ENCODE measurements around the gene UNC13C.

DNA sequence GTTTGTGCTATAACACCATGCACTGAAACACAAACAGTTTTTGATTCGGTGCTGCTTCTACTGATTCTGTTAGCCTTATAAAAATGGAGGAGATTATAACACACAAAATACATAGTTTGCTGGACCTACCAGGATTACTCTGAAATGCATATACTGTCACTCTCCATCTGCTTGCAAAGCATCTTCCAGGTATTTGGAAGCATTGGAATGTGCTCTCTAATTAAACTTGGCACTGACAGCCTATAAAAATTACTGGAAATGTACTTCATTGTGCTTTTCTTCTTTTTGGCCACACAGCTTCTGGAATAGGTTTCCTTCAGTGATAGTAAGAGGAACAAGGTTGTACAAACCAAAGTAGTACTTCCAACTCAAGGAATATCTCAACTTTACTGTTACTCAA is 376.1 kb downstream of the UNC13C start:
- TF ChIP-seq ZNF274 (CRISPR knock-in tag; IDR thresholded peaks at IDR 0.05): no peak
- no peak for TF ChIP-seq MYC (CRISPR knock-in tag; IDR thresholded peaks at IDR 0.05; ENCODE audit: borderline replicate concordance)
- TF ChIP-seq EP300 (IDR thresholded peaks at IDR 0.05; ENCODE audit: low read depth in 2 of 2, low read length in 2 of 2): no peak
- no peak for TF ChIP-seq EP300 (CRISPR knock-in tag; IDR thresholded peaks at IDR 0.05; ENCODE audit: borderline replicate concordance)
- TF ChIP-seq STAG1 (CRISPR knock-in tag; IDR thresholded peaks at IDR 0.05): no peak
- TF ChIP-seq, protein P1, sequence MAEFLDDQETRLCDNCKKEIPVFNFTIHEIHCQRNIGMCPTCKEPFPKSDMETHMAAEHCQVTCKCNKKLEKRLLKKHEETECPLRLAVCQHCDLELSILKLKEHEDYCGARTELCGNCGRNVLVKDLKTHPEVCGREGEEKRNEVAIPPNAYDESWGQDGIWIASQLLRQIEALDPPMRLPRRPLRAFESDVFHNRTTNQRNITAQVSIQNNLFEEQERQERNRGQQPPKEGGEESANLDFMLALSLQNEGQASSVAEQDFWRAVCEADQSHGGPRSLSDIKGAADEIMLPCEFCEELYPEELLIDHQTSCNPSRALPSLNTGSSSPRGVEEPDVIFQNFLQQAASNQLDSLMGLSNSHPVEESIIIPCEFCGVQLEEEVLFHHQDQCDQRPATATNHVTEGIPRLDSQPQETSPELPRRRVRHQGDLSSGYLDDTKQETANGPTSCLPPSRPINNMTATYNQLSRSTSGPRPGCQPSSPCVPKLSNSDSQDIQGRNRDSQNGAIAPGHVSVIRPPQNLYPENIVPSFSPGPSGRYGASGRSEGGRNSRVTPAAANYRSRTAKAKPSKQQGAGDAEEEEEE (CRISPR knock-in tag; IDR thresholded peaks at IDR 0.05; ENCODE audit: borderline replicate concordance): no peak
